Upper lobe of left lung (tissue), 6 donors: ENCODE data around the gene DLX3. TPM values are rescaled to one million over a fixed set of nuclear protein-coding genes. Genes with fewer than 3 reads are reported as not detected.

Source experiments
- ATAC-seq, 2 donors: fragments of 200-7000 bp; cut with Tn5 transposase; one replicate each; pipeline ENCODE4 v1.9.1; 2022; ENCODE audit warnings: mild to moderate bottlenecking in 2 of 2, moderate library complexity in 2 of 2; ENCODE audit not compliant: low FRiP score in 2 of 2
- DNase-seq, 2 donors: peaks; one replicate each; pipeline ENCODE4 v3.0.0-alpha.2; 2019 to 2020
- H3K27ac ChIP-seq, 4 donors: fragments of 200-600 bp; sonication (generic); one replicate each; pipeline ENCODE4 v1.5.1; 2016 to 2019
- H3K27me3 ChIP-seq, 4 donors: fragments of 200-600 bp; sonication (generic); one replicate each; pipeline ENCODE4 v1.5.1; 2017 to 2019
- H3K36me3 ChIP-seq, 4 donors: fragments of 200-600 bp; sonication (generic); one replicate each; pipeline ENCODE4 v1.5.1; 2016 to 2019
- H3K4me1 ChIP-seq, 4 donors: fragments of 200-600 bp; sonication (generic); one replicate each; pipeline ENCODE4 v1.5.1; 2018 to 2019
- H3K4me3 ChIP-seq, 4 donors: fragments of 200-600 bp; sonication (generic); one replicate each; pipeline ENCODE4 v1.5.1; 2017 to 2019; ENCODE audit warnings: mild to moderate bottlenecking in 2 of 4, moderate library complexity in 1 of 4
- H3K9me3 ChIP-seq, 4 donors: fragments of 200-600 bp; sonication (generic); one replicate each; pipeline ENCODE4 v1.5.1; 2018 to 2019
- EP300 ChIP-seq, 4 donors: sonication (generic); formaldehyde crosslinking; IDR thresholded peaks; one replicate each; pipeline ENCODE4 v1.5.1; 2017; ENCODE audit warnings: antibody characterized with exemption in 4 of 4, control low read depth in 2 of 4
- POLR2A ChIP-seq, 4 donors: fragments of 450-650 bp; IDR thresholded peaks; one replicate each; pipeline ENCODE4 v1.5.1; 2016 to 2017; ENCODE audit warnings: antibody characterized with exemption in 4 of 4, mild to moderate bottlenecking in 2 of 4
- POLR2AphosphoS5 ChIP-seq, 2 donors: sonication (generic); formaldehyde crosslinking; IDR thresholded peaks; one replicate each; pipeline ENCODE4 v1.5.1; 2017; ENCODE audit warnings: antibody characterized with exemption in 2 of 2
- WGBS, 2 donors: methylation state at CpG; one replicate each; pipeline ENCODE4 v1.1.5; 2017 to 2018; 5-methylcytosine and 5-hydroxymethylcytosine counted together
- total RNA-seq, 6 donors: library from RNA; depleted of rRNA in 4 of 6; stranded (reverse); fragments of >200 nt in 4 of 6; gene quantifications; one replicate each; pipeline versions ENCODE4 v1.1.0 to v1.2.1, GENCODE V29; 2016 to 2021
- TF ChIP-seq, protein P1 (sequence below), 6 experiments: fragments of 450-650 bp in 4 of 6; fragments of 200-600 bp in 2 of 6; sonication (generic) in 2 of 6; IDR thresholded peaks; one replicate each; pipeline ENCODE4 v1.5.1; 2016 to 2019; ENCODE audit warnings: antibody characterized with exemption in 6 of 6
- donor health status: DM: no; HTN: no; CAD: no; lungs with moderate emphysema.
- donor health status: DM: no; HTN: yes; CAD: no; lungs with severe emphysema.

Gene DLX3
- total RNA-seq, 6 donors from 2014 or later, result 0.20 to 0.91 (median 0.54) TPM; not detected in 2

GRCh38 chr17:49958723-49959122 lies 36.3 kb downstream of the DLX3 start:
- no peak for TF ChIP-seq POLR2A (IDR thresholded peaks at IDR 0.05)
- Histone ChIP-seq H3K4me3 (no peak overlapping the region), H3K4me1 (peaks cover under 1 to 2% (median 2%) of the 10 kb centered on the region in 4 donors), H3K36me3 (no peaks in the 10 kb centered on the region), H3K9me3 (no peaks in the 10 kb centered on the region), H3K27me3 (peaks cover under 1 to 13% (median 8%) of the 10 kb centered on the region in 4 donors), H3K27ac (no peak overlapping the region)
- WGBS, 2 donors, result 94 to 95% methylated on average over 4 of the region's 4 CpGs
- no peak for ATAC-seq
- DNase-seq, result no peak

- Histone ChIP-seq H3K36me3 (no peaks in the 10 kb centered on the region), H3K4me1 (no peaks in the 10 kb centered on the region), H3K9me3 (no peaks in the 10 kb centered on the region), H3K27ac (no peak overlapping the region), H3K4me3 (no peak overlapping the region), H3K27me3 (peaks cover 0 to under 1% (median 0%) of the 10 kb centered on the region in 4 donors)
- ATAC-seq, result no peak
- 69 to 85% methylated on average over 3 of the region's 3 CpGs for whole genome bisulfite sequencing, 2 donors
- TF ChIP-seq EP300 (IDR thresholded peaks at IDR 0.05) (no peak), POLR2A (IDR thresholded peaks at IDR 0.05) (no peak), POLR2AphosphoS5 (IDR thresholded peaks at IDR 0.05) (no peak)
- TF ChIP-seq, protein P1, sequence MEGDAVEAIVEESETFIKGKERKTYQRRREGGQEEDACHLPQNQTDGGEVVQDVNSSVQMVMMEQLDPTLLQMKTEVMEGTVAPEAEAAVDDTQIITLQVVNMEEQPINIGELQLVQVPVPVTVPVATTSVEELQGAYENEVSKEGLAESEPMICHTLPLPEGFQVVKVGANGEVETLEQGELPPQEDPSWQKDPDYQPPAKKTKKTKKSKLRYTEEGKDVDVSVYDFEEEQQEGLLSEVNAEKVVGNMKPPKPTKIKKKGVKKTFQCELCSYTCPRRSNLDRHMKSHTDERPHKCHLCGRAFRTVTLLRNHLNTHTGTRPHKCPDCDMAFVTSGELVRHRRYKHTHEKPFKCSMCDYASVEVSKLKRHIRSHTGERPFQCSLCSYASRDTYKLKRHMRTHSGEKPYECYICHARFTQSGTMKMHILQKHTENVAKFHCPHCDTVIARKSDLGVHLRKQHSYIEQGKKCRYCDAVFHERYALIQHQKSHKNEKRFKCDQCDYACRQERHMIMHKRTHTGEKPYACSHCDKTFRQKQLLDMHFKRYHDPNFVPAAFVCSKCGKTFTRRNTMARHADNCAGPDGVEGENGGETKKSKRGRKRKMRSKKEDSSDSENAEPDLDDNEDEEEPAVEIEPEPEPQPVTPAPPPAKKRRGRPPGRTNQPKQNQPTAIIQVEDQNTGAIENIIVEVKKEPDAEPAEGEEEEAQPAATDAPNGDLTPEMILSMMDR (IDR thresholded peaks at IDR 0.05), result no peak
- no peak for DNase-seq
Measured at GRCh38 chr17:49957350-49957749, 37.7 kb downstream of the DLX3 start.

DNA sequence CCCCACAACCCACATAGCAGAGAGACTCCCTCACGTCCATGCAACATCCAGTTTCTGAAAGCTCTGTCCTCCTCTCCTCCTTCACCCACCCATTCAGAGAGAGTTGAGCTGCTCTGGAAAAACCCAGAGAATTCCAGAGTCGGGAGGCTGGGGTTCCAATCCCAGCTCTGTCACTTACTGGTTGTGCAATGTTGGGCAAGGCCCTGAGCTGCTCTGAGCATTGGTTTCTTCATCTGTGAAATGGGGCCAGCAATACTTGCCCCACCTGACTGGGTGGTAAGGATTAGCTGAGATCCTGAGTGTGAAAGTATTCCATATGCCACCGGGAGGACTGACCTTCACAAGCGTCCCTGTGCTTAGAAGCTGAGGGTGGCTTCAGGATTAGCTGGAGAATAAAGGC lies 38.2 kb downstream of the DLX3 start:
- DNase-seq (no peak), ATAC-seq (no peak)
- WGBS, 2 donors, result 58 to 68% methylated on average over 3 to 4 of the region's 4 CpGs
- no peaks in the 10 kb centered on the region for H3K27me3 ChIP-seq
- H3K4me1 ChIP-seq, result no peaks in the 10 kb centered on the region
- H3K36me3 ChIP-seq, result no peaks in the 10 kb centered on the region
- no peaks in the 10 kb centered on the region for H3K9me3 ChIP-seq
- no peak overlapping the region for H3K4me3 ChIP-seq
- TF ChIP-seq EP300 (IDR thresholded peaks at IDR 0.05), result no peak
- no peak for TF ChIP-seq POLR2AphosphoS5 (IDR thresholded peaks at IDR 0.05)
- no peak for TF ChIP-seq POLR2A (IDR thresholded peaks at IDR 0.05)
- TF ChIP-seq, protein P1 (IDR thresholded peaks at IDR 0.05), result no peak
- no peak overlapping the region for H3K27ac ChIP-seq

DNA sequence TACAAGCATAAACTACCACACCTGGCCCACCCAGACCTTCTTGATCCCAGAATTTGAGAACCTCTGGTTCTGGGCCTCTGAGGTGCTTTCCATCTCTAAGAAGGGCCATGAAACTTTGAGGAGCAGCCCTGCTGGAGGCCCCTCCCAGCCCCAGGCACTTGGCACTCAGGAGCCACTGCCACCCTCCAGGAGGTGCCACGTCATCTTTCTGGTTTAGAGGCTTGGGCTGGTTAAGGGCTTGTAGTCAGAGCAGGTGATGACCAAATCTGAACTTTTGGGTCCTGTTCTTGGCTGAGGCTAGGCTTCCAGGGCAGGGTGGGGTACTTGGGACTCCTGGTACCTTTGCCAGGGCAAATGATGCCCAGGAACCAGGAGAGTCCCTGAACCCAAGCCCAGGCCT lies 39.9 kb downstream of the DLX3 start:
- no peaks in the 10 kb centered on the region for H3K36me3 ChIP-seq
- no peak for ATAC-seq
- no peaks in the 10 kb centered on the region for H3K27me3 ChIP-seq

GRCh38 chr17:49952912-49953497 lies 42.0 kb downstream of the DLX3 start:
- no peak overlapping the region for H3K27ac ChIP-seq
- 52 to 75% methylated on average over 7 to 8 of the region's 8 CpGs for WGBS, 2 donors
- no peaks in the 10 kb centered on the region for H3K27me3 ChIP-seq
- DNase-seq, result no peak
- no peaks in the 10 kb centered on the region for H3K9me3 ChIP-seq
- H3K4me3 ChIP-seq, result no peak overlapping the region
- no peaks in the 10 kb centered on the region for H3K4me1 ChIP-seq
- H3K36me3 ChIP-seq, result no peaks in the 10 kb centered on the region
- TF ChIP-seq POLR2AphosphoS5 (IDR thresholded peaks at IDR 0.05), result no peak
- no peak for ATAC-seq

More for the DNA sequence above, 39.9 kb downstream of the DLX3 start:
- no peaks in the 10 kb centered on the region for H3K4me1 ChIP-seq
- H3K27ac ChIP-seq, result no peak overlapping the region
- TF ChIP-seq EP300 (IDR thresholded peaks at IDR 0.05) (no peak), POLR2A (IDR thresholded peaks at IDR 0.05) (no peak), POLR2AphosphoS5 (IDR thresholded peaks at IDR 0.05) (no peak)
- TF ChIP-seq, protein P1 (IDR thresholded peaks at IDR 0.05), result no peak
- DNase-seq, result no peak
- 40 to 45% methylated on average over 1 of the region's 1 CpG for WGBS, 2 donors
- H3K4me3 ChIP-seq, result no peak overlapping the region
- H3K9me3 ChIP-seq, result no peaks in the 10 kb centered on the region
